ENCODE data around the gene PIANP. TPM values are rescaled to one million over a fixed set of nuclear protein-coding genes. Genes with fewer than 3 reads are reported as not detected.
A peak's percentile ranks its signal among the peaks of the same experiment; 100 is the strongest.

PIANP gene
- total RNA-seq, 1 experiment from 2014 or later, result 0.13 TPM

DNA sequence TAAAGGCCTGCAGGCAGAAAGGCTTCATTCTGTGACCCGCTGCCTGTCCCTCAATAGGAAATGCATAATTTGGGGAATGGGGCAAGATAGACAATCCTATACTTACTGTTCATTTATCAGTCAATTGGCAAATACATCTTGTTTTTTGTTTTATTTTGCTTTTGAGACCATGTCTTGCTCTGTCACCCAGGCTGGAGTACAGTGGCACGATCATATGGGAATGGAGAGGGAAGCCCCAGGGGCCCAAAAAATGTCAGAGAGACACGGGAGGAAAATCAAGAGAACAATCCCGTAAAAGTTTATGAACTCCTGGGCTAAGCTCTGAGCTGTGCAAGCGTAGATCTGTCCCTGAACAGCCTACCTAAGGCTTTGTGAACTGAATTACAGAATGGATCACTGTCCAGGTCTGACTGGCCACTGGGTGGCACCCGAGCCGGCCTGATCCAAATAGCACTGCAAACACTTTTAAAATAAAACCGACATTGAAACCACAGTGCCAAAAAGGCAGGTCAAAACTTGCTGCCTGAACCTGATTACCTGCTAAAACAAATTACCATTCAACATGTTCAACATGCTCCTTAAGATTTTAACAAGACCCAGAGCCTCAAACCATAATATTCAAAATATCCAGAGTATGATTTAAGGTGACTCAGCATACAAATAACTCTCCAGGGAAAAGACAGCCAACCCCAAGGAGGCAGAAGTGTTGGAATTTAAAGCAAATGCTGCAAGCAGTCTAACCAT, 35.0 kb upstream of the PIANP start:
- CTCF ChIA-PET, result no interaction called here
- no TSS peak for BruUV-seq (replicated peaks)
- in situ Hi-C loops (cut with HindIII; ENCODE audit: low pct_unique_long_range_greater_than_20kb, low sequenced_read_pairs) (no loop called here), intact Hi-C loops (cut with micrococcal nuclease; ENCODE audit: unreplicated experiment) (loop anchor here (1.0 kb wide), 1 partner anchor 90 kb away; no protein-coding TSS in a partner anchor)
- Histone ChIP-seq H3K9me3 (ENCODE audit: control insufficient read depth, insufficient read depth, low read depth, low read length) (no peaks in the 10 kb centered on the region), H3K4me3 (ENCODE audit: low read depth in 2 of 2, low read length in 2 of 2) (no peak overlapping the region), H3K27ac (ENCODE audit: low read length) (peak overlapping the region; percentile 66), H3K4me1 (ENCODE audit: control insufficient read depth, insufficient read depth, low read length) (peaks cover 7% of the 10 kb centered on the region; the same call in 1 of the 2 replicates), H3K27me3 (ENCODE audit: control insufficient read depth, insufficient read depth, low read length) (no peaks in the 10 kb centered on the region), H3K36me3 (ENCODE audit: control insufficient read depth, insufficient read depth, low read length) (no peaks in the 10 kb centered on the region)
- DNase-seq (ENCODE audit: low read depth, low spot score) (peak; percentile 32), ATAC-seq (peak; percentile 100)
- TF ChIP-seq, protein P1, sequence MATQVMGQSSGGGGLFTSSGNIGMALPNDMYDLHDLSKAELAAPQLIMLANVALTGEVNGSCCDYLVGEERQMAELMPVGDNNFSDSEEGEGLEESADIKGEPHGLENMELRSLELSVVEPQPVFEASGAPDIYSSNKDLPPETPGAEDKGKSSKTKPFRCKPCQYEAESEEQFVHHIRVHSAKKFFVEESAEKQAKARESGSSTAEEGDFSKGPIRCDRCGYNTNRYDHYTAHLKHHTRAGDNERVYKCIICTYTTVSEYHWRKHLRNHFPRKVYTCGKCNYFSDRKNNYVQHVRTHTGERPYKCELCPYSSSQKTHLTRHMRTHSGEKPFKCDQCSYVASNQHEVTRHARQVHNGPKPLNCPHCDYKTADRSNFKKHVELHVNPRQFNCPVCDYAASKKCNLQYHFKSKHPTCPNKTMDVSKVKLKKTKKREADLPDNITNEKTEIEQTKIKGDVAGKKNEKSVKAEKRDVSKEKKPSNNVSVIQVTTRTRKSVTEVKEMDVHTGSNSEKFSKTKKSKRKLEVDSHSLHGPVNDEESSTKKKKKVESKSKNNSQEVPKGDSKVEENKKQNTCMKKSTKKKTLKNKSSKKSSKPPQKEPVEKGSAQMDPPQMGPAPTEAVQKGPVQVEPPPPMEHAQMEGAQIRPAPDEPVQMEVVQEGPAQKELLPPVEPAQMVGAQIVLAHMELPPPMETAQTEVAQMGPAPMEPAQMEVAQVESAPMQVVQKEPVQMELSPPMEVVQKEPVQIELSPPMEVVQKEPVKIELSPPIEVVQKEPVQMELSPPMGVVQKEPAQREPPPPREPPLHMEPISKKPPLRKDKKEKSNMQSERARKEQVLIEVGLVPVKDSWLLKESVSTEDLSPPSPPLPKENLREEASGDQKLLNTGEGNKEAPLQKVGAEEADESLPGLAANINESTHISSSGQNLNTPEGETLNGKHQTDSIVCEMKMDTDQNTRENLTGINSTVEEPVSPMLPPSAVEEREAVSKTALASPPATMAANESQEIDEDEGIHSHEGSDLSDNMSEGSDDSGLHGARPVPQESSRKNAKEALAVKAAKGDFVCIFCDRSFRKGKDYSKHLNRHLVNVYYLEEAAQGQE (IDR thresholded peaks at IDR 0.05; ENCODE audit: insufficient read depth in 1 of 2, low read depth in 2 of 2, low read length in 1 of 2), result no peak
- TF ChIP-seq, protein P2, sequence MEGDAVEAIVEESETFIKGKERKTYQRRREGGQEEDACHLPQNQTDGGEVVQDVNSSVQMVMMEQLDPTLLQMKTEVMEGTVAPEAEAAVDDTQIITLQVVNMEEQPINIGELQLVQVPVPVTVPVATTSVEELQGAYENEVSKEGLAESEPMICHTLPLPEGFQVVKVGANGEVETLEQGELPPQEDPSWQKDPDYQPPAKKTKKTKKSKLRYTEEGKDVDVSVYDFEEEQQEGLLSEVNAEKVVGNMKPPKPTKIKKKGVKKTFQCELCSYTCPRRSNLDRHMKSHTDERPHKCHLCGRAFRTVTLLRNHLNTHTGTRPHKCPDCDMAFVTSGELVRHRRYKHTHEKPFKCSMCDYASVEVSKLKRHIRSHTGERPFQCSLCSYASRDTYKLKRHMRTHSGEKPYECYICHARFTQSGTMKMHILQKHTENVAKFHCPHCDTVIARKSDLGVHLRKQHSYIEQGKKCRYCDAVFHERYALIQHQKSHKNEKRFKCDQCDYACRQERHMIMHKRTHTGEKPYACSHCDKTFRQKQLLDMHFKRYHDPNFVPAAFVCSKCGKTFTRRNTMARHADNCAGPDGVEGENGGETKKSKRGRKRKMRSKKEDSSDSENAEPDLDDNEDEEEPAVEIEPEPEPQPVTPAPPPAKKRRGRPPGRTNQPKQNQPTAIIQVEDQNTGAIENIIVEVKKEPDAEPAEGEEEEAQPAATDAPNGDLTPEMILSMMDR (IDR thresholded peaks at IDR 0.05), result peak; percentile 85
- TF ChIP-seq SIN3A (IDR thresholded peaks at IDR 0.05; ENCODE audit: borderline replicate concordance, insufficient read depth, low read depth, low read length) (no peak), POLR2AphosphoS5 (IDR thresholded peaks at IDR 0.05; ENCODE audit: low read depth, low read length) (no peak), TCF7L2 (IDR thresholded peaks at IDR 0.05; ENCODE audit: low read depth, low read length) (no peak)
- POLR2A ChIA-PET, result no interaction called here

DNA sequence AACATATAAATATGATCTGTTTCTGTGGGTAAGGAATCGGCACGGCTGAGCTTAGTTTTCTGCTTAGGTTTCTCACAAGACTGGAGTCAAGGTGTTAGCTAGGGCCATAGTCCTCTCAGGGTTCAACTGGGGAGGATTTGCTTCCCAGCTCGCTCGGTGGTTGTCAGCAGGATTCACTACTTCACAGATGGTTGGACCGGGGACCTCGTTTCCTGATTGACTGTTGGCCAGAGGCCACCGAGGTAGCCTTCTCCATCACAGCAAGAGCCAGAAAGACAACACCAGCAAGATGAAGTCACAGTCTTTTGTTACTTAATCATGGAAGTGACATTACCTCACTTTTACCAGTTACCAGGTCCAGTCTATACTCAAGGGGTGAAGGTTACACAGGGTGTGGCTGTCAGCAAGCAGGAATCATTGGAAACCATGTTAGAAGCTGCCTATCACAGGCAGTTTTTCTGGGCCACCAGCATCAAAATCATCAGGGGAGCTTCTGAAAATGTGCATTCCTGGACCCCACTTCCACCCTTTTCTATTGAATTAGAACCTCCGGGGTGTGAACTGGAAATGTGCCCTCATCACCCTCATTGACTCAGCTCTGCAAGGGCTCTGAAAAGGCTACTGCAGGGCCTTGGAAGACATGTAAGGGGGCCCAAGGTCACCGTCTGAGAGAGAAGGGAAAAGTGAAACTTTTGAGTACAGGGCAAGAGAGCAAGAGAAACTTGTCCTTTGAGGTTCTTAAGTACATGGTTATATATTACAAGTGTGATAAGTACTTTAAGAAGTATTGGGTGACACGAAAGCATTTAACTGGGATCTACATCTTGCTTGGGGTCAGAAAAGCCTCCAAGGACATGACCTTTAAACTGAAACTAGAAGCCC, 34.1 kb upstream of the PIANP start:
- intact Hi-C loops (cut with micrococcal nuclease; ENCODE audit: unreplicated experiment) (no loop called here), in situ Hi-C loops (cut with HindIII; ENCODE audit: low pct_unique_long_range_greater_than_20kb, low sequenced_read_pairs) (no loop called here)
- DNase-seq (ENCODE audit: low read depth, low spot score) (no peak), ATAC-seq (no peak)
- TF ChIP-seq, protein P2 (IDR thresholded peaks at IDR 0.05), result no peak
- no peak for TF ChIP-seq TCF7L2 (IDR thresholded peaks at IDR 0.05; ENCODE audit: low read depth, low read length)
- TF ChIP-seq, protein P1 (IDR thresholded peaks at IDR 0.05; ENCODE audit: insufficient read depth in 1 of 2, low read depth in 2 of 2, low read length in 1 of 2), result no peak
- TF ChIP-seq POLR2AphosphoS5 (IDR thresholded peaks at IDR 0.05; ENCODE audit: low read depth, low read length), result no peak
- TF ChIP-seq SIN3A (IDR thresholded peaks at IDR 0.05; ENCODE audit: borderline replicate concordance, insufficient read depth, low read depth, low read length), result no peak
- no peak overlapping the region for H3K27ac ChIP-seq (ENCODE audit: low read length)
- ChIA-PET POLR2A (no interaction called here), CTCF (no interaction called here)
- H3K4me3 ChIP-seq (ENCODE audit: low read depth in 2 of 2, low read length in 2 of 2), result no peak overlapping the region
- H3K9me3 ChIP-seq (ENCODE audit: control insufficient read depth, insufficient read depth, low read depth, low read length), result no peaks in the 10 kb centered on the region
- H3K27me3 ChIP-seq (ENCODE audit: control insufficient read depth, insufficient read depth, low read length), result no peaks in the 10 kb centered on the region
- peaks cover 7% of the 10 kb centered on the region; the same call in 1 of the 2 replicates for H3K4me1 ChIP-seq (ENCODE audit: control insufficient read depth, insufficient read depth, low read length)
- BruUV-seq (replicated peaks), result no TSS peak
- no peaks in the 10 kb centered on the region for H3K36me3 ChIP-seq (ENCODE audit: control insufficient read depth, insufficient read depth, low read length)

Measured in Panc1 (cell line).